Body of pancreas (tissue), 4 donors: Measurements from ENCODE around the gene TARS3.

Source experiments
- CTCF ChIP-seq, 7 experiments: fragments of 450-650 bp in 4 of 7; fragments of 200-600 bp in 3 of 7; sonication (generic) in 3 of 7; IDR thresholded peaks; one replicate each; pipeline ENCODE4 v1.5.1; 2016 to 2019; ENCODE audit warnings: antibody characterized with exemption in 7 of 7
- POLR2A ChIP-seq, 3 donors: fragments of 450-650 bp; IDR thresholded peaks; one replicate each; pipeline ENCODE4 v1.6.1; 2016; ENCODE audit warnings: antibody characterized with exemption in 3 of 3, mild to moderate bottlenecking in 2 of 3

- TF ChIP-seq CTCF (IDR thresholded peaks at IDR 0.05) (no peak), POLR2A (IDR thresholded peaks at IDR 0.05) (no peak)
Observed at GRCh38 chr15:101611007-101611406, 113.3 kb downstream of the TARS3 start.
